ENCODE results near the gene USP12.

USP12 gene

DNA sequence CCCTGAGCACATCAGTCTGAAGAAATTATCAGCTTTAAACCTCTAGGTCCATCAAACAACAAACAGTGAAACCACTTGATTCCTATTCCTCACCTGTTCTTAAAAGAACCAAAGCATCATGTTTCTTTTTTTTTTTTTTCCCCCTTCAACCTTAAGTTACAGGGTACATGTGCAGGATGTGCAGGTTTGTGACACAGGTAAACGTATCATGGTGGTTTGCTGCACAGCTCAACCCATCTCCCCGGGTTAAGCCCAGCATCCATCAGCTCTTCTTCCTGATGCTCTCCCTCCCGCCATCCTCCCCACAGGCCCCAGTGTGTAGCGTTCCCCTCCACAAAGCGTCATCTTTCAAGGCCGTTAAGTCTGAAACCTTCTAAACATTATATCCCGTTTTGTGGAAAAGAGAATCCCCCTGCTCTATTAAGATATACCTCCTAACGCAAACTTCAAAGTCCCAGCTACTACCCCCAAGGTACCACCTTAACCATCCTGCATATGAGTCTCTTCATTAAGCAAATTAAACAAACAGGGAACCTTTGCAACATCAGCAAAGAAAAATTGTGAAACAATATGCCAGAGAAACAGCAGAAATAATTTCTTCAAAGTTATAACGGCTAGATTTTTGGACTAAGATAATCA is 10.8 kb downstream of the USP12 start:
- Histone ChIP-seq H3K9ac (ENCODE audit: low read length) (no peak overlapping the region), H3K4me3 (ENCODE audit: low read length) (no peak overlapping the region), H2AFZ (ENCODE audit: low read depth, low read length) (no peak overlapping the region), H4K20me1 (ENCODE audit: insufficient read depth, low read length) (peaks cover 98% of the 10 kb centered on the region), H3K9me3 (ENCODE audit: insufficient read depth, low read length) (no peaks in the 10 kb centered on the region), H3K4me2 (ENCODE audit: low read length) (no peak overlapping the region), H3K4me1 (ENCODE audit: low read length) (peaks cover 22% of the 10 kb centered on the region), H3K36me3 (replicated peaks; ENCODE audit: low read depth, low read length) (peaks cover 38% of the 10 kb centered on the region), H3K27me3 (ENCODE audit: low read depth, low read length) (no peaks in the 10 kb centered on the region), H3K27ac (ENCODE audit: low read length) (no peak overlapping the region), H3K79me2 (ENCODE audit: low read length) (peaks cover 100% of the 10 kb centered on the region)
- TF ChIP-seq, protein P1, sequence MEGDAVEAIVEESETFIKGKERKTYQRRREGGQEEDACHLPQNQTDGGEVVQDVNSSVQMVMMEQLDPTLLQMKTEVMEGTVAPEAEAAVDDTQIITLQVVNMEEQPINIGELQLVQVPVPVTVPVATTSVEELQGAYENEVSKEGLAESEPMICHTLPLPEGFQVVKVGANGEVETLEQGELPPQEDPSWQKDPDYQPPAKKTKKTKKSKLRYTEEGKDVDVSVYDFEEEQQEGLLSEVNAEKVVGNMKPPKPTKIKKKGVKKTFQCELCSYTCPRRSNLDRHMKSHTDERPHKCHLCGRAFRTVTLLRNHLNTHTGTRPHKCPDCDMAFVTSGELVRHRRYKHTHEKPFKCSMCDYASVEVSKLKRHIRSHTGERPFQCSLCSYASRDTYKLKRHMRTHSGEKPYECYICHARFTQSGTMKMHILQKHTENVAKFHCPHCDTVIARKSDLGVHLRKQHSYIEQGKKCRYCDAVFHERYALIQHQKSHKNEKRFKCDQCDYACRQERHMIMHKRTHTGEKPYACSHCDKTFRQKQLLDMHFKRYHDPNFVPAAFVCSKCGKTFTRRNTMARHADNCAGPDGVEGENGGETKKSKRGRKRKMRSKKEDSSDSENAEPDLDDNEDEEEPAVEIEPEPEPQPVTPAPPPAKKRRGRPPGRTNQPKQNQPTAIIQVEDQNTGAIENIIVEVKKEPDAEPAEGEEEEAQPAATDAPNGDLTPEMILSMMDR (IDR thresholded peaks at IDR 0.05; ENCODE audit: low read depth, low read length) = no peak
- no peak for TF ChIP-seq EZH2phosphoT487 (IDR thresholded peaks at IDR 0.05; ENCODE audit: low read depth)

DNA sequence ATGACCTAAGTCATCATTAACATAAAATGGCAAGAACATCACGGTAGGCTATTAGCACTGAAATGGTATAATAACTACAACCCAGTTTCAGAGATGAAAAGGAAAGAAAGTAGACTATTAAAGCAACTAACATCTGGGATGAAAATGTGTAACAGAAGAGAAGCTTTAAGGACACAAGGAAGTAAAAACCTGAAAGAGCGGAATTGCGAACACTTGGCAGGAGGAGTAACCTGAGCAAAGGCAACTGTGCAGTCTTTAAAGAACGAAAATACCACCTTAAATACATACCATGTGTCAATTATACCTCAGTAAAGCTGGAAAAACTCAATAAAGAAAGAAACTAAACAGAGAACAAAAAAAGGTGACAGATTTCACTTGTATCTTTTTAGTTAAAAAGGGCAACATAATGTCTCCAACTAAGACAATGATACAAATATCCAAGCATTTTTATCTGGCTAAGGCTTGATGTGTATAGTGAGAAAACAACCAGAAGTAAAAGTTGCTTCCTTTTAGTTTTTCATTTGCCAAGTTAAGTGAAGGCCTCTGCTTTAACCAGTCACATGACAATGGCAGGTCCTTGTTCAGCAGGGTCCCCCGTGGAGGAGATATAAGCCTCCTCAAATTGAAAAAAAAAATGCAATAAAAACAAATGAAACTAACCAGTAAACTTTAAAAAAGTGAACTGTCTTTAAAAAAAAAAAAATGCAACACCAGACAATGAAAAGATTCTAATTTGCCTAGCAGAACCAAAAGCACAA is 11.6 kb downstream of the USP12 start:
- no peak overlapping the region for H3K4me2 ChIP-seq (ENCODE audit: low read length)

DNA sequence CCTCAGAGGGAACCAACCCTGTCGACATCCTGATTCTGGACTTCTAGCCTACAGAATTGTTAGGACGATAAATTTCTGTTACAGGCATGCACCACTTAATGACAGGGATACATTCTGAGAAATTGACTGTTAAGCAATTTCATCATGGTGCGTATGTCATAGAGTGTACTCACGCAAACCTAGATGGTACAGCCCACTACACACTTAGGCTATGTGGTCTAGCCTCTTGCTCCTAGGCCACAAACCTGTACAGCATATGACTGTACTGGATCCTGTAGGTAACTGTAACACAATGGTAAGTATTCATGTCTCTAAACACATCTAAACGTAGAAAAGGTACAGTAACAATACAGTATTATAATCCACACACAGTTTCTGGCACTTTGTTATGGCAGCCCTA is 13.3 kb downstream of the USP12 start:
- H3K36me3 ChIP-seq (replicated peaks; ENCODE audit: low read depth, low read length) = peaks cover 31% of the 10 kb centered on the region
- H4K20me1 ChIP-seq (ENCODE audit: insufficient read depth, low read length) = peaks cover 96% of the 10 kb centered on the region
- H3K9me3 ChIP-seq (ENCODE audit: insufficient read depth, low read length) = no peaks in the 10 kb centered on the region
- no peak overlapping the region for H3K4me3 ChIP-seq (ENCODE audit: low read length)
- TF ChIP-seq, protein P1 (IDR thresholded peaks at IDR 0.05; ENCODE audit: low read depth, low read length) = no peak
- no peak for TF ChIP-seq EZH2phosphoT487 (IDR thresholded peaks at IDR 0.05; ENCODE audit: low read depth)
- no peak overlapping the region for H2AFZ ChIP-seq (ENCODE audit: low read depth, low read length)
- H3K27me3 ChIP-seq (ENCODE audit: low read depth, low read length) = no peaks in the 10 kb centered on the region
- no peak overlapping the region for H3K9ac ChIP-seq (ENCODE audit: low read length)
- peaks cover 30% of the 10 kb centered on the region for H3K4me1 ChIP-seq (ENCODE audit: low read length)
- peaks cover 99% of the 10 kb centered on the region for H3K79me2 ChIP-seq (ENCODE audit: low read length)
- H3K27ac ChIP-seq (ENCODE audit: low read length) = no peak overlapping the region
- H3K4me2 ChIP-seq (ENCODE audit: low read length) = no peak overlapping the region

More for the DNA sequence above, 11.6 kb downstream of the USP12 start:
- H3K27me3 ChIP-seq (ENCODE audit: low read depth, low read length) = no peaks in the 10 kb centered on the region
- H3K79me2 ChIP-seq (ENCODE audit: low read length) = peaks cover 100% of the 10 kb centered on the region
- H3K9ac ChIP-seq (ENCODE audit: low read length) = no peak overlapping the region
- H3K4me1 ChIP-seq (ENCODE audit: low read length) = peaks cover 17% of the 10 kb centered on the region
- H4K20me1 ChIP-seq (ENCODE audit: insufficient read depth, low read length) = peaks cover 96% of the 10 kb centered on the region
- H3K36me3 ChIP-seq (replicated peaks; ENCODE audit: low read depth, low read length) = peaks cover 38% of the 10 kb centered on the region
- no peaks in the 10 kb centered on the region for H3K9me3 ChIP-seq (ENCODE audit: insufficient read depth, low read length)
- H2AFZ ChIP-seq (ENCODE audit: low read depth, low read length) = no peak overlapping the region
- TF ChIP-seq, protein P1 (IDR thresholded peaks at IDR 0.05; ENCODE audit: low read depth, low read length) = no peak
- TF ChIP-seq EZH2phosphoT487 (IDR thresholded peaks at IDR 0.05; ENCODE audit: low read depth) = no peak
- no peak overlapping the region for H3K4me3 ChIP-seq (ENCODE audit: low read length)
- no peak overlapping the region for H3K27ac ChIP-seq (ENCODE audit: low read length)

DNA sequence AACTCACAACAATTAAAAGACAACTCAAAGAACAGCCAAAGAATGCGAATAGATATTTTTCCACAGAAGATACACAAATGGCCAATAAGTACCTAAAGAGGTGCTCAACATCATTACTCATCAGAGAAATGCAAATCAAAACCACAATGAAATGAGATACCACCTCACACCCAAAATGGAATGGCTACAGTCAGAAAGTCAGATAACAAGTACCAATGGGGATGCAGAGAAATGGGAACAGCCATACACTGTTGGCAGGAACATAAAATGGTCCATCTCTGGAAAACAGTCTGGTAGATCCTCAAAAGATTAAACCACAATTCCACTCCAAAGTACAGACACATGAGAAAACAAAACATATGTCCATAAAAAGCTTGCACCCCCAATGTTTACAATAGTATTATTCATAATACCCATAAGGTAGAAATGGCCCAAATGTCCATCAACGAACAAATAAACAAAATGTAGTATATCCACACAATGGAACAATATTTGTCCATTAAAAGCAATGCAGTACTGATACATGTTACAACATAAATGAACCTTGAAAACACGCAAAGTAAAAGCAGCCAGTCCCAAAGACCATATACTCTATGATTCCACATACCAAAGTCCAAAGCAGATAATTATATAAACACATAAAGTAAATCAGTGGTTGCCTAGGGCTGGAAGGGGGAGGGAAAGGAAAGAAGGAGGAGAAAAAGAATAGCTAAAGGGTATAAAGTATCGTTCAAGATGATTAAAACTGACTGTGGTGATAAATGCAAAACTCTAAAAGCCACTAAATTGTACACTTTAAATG is 19.6 kb downstream of the USP12 start:
- H4K20me1 ChIP-seq (ENCODE audit: insufficient read depth, low read length) = peaks cover 74% of the 10 kb centered on the region
- peaks cover 20% of the 10 kb centered on the region for H3K36me3 ChIP-seq (replicated peaks; ENCODE audit: low read depth, low read length)
- H3K4me2 ChIP-seq (ENCODE audit: low read length) = peak overlapping the region; percentile 31
- peaks cover 91% of the 10 kb centered on the region for H3K79me2 ChIP-seq (ENCODE audit: low read length)
- H3K27ac ChIP-seq (ENCODE audit: low read length) = no peak overlapping the region
- H3K9ac ChIP-seq (ENCODE audit: low read length) = no peak overlapping the region
- no peaks in the 10 kb centered on the region for H3K27me3 ChIP-seq (ENCODE audit: low read depth, low read length)
- H3K4me3 ChIP-seq (ENCODE audit: low read length) = no peak overlapping the region
- no peak for TF ChIP-seq EZH2phosphoT487 (IDR thresholded peaks at IDR 0.05; ENCODE audit: low read depth)
- TF ChIP-seq, protein P1 (IDR thresholded peaks at IDR 0.05; ENCODE audit: low read depth, low read length) = no peak
- H2AFZ ChIP-seq (ENCODE audit: low read depth, low read length) = no peak overlapping the region
- peaks cover 60% of the 10 kb centered on the region for H3K4me1 ChIP-seq (ENCODE audit: low read length)
- H3K9me3 ChIP-seq (ENCODE audit: insufficient read depth, low read length) = no peaks in the 10 kb centered on the region

Data from OCI-LY3 (cell line).